Astrocyte of the hippocampus (primary cell): Measurements from ENCODE around the gene COPS4.
"Not testable (repeated sequence)": the region's sequence is repeated elsewhere in the genome, so short reads cannot be mapped to it uniquely, and the experiment has no call there.

Experiments used
- DNase-seq: peaks from one replicate; pipeline ENCODE4 v3.0.0; 2011; ENCODE audit warnings: low read depth, low spot score

COPS4 gene

GRCh38 chr4:83023599-83023998 is 11.4 kb upstream of the COPS4 start:
- DNase-seq: not testable (repeated sequence)

GRCh38 chr4:83024233-83024632 is 10.8 kb upstream of the COPS4 start:
- no peak for DNase-seq

GRCh38 chr4:83025563-83025962 is 9.4 kb upstream of the COPS4 start:
- DNase-seq: no peak

DNA sequence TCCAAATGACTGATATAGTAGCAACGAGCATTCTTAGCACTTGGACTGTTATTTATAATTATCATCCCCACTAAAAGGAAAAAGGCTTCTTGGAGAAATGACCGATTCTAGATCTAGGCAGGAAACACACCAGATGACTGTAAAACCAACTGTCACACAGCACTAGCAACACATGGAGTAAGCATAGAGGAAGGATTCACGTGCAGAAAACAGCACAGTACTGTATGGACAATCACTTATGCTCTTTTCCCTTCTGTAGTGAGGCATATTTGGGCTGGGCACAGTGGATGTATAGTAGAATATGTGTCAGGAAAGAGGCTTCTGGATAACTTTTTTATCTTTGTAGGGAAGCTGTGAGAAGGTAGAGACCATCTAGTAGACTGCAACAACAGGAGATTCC is 6.0 kb upstream of the COPS4 start:
- DNase-seq: no peak

- DNase-seq: no peak
Observed at GRCh38 chr4:83029688-83030087, 5.3 kb upstream of the COPS4 start.

DNA sequence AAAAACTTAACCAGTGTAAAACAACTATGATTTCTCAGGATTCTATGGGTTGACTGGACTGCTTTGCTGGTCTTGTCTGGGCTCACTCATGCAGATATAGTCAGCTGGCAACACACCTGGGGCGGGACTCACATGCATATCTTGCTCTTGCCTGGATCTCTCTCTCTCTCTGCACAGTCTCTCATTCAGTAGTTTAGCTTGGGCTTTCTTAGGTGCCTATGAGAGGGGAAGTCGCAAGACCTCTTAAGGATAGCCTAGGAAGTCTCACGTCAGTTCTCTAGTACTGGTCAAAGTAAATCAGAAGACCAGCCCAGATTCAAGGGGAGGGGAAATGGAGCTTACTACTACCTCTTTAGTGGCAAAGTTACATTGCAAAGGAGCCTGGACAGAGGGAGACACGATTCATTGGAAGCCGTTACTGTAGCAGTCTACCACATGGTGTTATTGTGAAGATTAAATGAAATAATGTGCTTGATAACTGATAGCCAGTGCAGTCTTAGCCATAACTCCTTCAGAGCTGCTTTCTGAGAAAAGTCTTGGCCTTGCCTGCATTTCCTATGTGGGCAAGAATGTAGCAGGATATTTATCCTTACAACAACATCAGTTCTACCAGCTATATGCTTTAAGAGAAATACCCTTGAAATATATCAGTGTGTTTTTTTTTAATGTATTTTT is 2.1 kb downstream of the COPS4 start:
- no peak for DNase-seq

DNA sequence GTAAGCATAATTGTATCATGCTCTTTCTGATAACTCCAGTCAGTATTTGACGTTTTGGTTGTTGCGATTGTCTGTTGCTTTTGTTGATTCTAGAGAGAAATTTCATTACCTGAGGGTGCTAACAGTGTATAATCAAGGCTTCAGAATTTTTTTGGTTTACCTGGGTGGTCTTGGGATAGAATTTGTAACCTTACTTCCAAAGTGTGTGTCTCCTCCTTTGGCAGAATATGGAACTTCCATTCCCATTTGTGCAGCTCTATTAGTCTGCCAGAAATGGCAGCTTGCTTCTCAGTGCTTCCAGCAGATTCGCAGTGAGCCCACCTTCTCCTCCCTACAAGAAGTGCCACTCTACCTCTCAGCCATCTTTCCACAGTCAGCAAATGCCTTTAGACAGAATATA is 5.3 kb downstream of the COPS4 start:
- no peak for DNase-seq

DNA sequence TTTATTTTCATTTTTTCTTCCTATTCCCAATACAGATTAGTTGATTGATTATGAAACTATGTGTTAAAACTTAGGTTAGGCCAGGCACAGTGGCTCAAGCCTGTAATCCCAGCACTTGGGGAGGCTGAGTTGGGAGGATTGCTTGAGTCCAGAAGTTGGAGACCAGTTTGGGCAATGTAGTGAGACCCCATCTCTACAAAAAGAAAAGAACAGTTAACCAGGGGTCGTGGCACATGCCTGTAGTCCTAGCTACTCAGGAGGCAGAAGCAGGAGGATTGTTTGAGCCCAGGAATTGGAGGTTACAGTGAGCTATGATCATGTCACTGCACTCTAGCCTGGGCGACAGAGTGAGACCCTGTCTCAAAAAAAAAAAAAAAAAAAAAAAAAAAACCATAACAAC is 8.2 kb downstream of the COPS4 start:
- DNase-seq: not testable (repeated sequence)

DNA sequence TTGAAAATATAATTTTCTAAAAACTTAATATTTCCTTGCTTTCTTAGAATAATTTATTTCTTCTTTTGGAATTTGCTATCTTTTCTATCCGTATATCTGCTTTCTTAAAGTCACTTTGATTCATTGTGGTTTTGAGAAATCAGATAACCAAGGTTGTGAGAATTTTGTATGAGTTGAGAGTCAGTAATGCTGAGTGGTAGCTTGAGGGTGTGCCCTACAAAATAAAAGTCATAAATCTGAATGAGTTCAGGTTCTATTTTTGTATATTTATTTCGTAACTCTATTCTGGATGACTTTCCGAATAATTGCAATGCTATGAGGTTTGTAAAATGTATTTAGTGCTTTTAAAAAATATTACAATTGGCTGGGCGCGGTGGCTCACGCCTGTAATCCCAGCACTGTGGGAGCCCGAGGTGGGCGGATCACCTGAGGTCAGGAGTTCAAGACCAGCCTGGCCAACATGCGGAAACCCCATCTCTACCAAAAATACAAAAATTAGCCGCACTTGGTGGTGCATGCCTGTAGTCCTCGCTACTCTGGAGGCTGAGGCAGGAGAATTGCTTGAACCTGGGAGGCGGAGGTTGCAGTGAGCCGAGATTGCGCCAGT is 8.9 kb downstream of the COPS4 start:
- no peak for DNase-seq

- no peak for DNase-seq
Observed at GRCh38 chr4:83046693-83047473, 11.9 kb downstream of the COPS4 start.

DNA sequence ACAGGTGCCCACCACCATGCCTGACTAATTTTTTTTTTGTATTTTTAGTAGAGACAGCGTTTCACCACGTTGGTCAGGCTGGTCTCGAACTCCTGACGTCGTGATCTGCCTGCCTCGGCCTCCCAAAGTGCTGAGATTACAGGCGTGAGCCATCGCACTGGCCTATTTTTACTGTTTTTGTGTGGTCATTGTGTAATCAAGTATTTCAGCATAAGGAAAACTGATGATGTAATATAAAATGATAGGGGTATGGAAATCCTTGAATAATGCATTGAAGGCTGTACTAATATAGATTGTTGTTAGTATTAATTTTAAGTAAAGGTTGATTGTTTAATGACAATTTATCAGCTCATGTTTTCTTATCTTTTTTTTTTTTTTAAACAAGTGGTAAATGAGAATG is 13.8 kb downstream of the COPS4 start:
- not testable (repeated sequence) for DNase-seq

DNA sequence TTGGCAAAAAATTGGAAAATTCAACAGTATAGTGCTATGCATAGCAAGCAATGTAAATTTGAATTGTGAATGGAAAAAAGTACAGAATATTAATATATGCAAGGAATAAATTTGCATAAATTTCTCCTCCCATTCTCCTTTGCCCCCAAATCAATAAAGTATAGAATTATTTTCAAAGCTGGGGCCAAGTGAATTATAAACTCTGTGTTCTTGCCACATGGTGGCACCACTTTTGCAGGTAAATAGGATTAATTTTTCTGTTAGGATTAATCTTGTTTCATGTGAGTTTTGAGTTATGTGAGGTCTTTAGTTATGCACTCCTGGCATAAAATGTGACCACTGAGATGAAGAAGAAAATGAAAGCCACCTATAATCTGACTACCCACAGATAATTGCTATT is 19.9 kb downstream of the COPS4 start:
- peak; percentile 39 for DNase-seq

DNA sequence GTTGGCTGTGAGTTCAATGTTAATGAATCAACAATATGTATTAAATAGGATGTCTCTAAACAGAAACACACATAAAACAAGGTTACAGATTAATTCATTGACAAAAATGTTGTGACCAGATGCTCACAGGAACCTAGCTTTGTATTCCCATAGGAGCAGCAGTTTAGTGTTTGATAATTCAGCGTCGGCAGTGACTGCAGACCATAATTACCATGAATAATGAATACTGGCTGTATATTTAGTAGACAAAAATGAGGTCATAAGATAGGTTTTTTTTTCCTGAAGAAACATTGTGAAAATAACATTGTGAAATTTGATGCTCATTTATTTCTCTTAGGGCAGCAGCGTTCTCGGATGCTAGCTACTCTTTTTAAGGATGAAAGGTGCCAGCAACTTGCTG is 27.8 kb downstream of the COPS4 start:
- DNase-seq: no peak

GRCh38 chr4:83065266-83065665 is 30.3 kb downstream of the COPS4 start:
- no peak for DNase-seq

DNA sequence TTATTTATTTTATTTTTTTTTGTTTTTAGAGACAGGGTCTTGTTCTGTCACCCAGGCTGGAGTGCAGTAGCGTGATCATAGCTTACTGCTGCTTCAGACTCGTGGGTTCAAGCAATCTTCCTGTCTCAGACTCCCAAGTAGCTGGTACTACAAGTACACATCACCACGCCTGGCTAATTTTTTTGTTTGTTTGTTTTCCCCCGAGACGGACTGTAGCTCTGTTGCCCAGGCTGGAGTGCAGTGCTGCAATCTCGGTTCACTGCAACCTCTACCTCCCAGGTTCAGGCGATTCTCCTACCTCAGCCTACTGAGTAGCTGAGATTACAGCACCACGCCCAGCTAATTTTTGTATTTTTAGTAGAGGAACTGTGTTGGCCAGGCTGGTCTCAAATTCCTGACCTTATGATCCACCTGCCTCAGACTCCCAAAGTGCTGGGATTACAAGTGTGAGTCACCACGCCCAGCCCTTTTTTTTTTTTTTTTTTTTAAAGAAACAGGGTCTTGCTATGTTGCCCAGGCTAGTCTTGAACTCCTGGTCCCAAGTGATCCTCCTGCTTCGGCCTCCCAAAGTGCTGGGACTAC is 32.2 kb downstream of the COPS4 start:
- DNase-seq: no peak

DNA sequence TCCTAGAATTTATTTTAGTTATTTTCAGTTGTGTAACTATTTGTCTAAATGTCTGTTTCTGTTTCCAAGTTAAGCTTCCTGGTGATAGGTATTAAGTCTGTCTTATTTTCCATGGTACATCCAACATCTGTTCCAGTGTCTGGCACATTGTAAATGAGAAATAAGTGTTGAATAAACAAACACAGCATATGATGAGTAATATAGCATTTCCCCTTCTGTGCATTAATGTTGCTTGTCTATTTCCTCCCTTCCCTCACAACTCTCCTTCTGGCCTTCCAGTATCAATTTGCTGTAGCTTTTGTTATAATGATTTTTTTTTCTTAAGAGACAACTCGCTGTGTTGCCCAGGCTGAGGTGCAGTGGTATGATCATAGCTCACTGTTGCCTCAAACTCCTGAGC is 36.1 kb downstream of the COPS4 start:
- no peak for DNase-seq

- DNase-seq: peak; percentile 82
Observed at GRCh38 chr4:83074086-83074704, 39.2 kb downstream of the COPS4 start.

- not testable (repeated sequence) for DNase-seq
Observed at GRCh38 chr4:83074783-83075182, 39.8 kb downstream of the COPS4 start.

GRCh38 chr4:83075311-83076095 is 40.5 kb downstream of the COPS4 start:
- DNase-seq: peak; percentile 63

DNA sequence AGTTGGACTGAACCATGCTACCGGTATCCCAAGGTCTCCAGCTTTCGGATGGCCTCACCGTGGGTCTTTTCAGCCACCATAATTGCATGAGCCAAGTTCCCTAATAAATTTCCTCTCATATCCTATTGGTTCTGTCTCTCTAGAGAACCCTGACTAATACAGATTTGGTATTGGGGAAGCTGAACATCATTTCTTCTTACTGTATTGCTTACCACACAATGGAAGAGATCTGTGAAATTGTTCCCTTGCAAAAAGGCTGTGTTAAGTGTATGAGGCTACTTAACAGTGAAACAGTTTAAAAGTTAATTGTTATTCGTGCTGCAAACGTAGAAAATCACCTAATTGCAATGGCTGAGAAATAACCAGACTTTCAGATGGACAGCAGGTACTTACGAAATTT is 45.6 kb downstream of the COPS4 start:
- no peak for DNase-seq

DNA sequence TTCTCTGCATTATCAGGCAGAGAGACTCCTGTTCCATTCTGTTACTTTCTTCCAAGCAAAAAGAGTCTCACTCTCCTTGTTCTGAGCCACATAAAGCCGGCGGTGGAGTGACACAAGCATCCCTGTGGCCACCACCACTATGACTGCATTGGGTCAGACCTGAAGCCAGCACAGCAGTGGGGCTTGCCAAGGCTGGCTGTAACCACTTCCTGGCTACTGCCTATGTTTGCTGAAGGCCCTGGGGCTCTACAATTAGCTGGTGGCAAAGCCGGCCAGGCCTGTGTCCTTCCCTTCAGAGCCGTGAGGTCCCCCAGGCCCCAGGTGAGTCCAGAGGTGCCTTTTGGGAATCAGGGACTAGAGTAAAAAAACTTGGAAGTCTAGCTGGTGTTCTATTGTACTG is 47.8 kb downstream of the COPS4 start:
- DNase-seq: peak; percentile 25
